Right renal pelvis (tissue), 4 donors: ENCODE measurements around the gene COX8C. TPM values are rescaled to one million over a fixed set of nuclear protein-coding genes. Genes with fewer than 3 reads are reported as not detected.
"Not testable (repeated sequence)": the region's sequence is repeated elsewhere in the genome, so short reads cannot be mapped to it uniquely, and the experiment has no call there.

Experiments
- DNase-seq, 4 donors: peaks; one replicate each; pipeline ENCODE4 v3.0.0-alpha.2; 2013; ENCODE audit warnings: low read depth in 4 of 4, low spot score in 3 of 4, missing footprints in 1 of 4
- polyA plus RNA-seq, 4 donors: library from polyadenylated mRNA; unstranded; fragments of 120-200 nt; gene quantifications; one replicate each; pipeline ENCODE4 v1.2.1, GENCODE V29; 2013; ENCODE audit not compliant: insufficient read length in 4 of 4

COX8C gene
- polyA plus RNA-seq, 4 donors = 0.45 to 0.66 (median 0.47) TPM; not detected in 1

DNA sequence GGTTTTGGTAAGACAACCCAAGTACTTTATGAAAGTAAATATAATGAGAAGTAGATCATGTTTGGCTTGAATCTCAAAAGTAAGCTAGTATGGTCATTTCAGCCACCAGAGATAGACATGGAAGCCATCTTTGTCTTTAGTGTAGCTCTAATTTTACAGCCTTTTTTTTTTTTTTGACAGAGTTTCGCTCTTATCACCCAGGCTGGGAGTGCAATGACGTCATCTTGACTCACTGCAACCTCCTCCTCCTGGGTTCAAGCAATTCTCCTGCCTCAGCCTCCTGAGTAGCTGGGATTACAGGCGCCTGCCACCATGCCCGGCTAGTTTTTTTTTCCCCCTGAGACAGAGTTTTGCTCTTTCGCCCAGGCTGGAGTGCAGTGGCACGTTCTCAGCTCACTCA lies 7.9 kb downstream of the COX8C start:
- DNase-seq = not testable (repeated sequence)

DNA sequence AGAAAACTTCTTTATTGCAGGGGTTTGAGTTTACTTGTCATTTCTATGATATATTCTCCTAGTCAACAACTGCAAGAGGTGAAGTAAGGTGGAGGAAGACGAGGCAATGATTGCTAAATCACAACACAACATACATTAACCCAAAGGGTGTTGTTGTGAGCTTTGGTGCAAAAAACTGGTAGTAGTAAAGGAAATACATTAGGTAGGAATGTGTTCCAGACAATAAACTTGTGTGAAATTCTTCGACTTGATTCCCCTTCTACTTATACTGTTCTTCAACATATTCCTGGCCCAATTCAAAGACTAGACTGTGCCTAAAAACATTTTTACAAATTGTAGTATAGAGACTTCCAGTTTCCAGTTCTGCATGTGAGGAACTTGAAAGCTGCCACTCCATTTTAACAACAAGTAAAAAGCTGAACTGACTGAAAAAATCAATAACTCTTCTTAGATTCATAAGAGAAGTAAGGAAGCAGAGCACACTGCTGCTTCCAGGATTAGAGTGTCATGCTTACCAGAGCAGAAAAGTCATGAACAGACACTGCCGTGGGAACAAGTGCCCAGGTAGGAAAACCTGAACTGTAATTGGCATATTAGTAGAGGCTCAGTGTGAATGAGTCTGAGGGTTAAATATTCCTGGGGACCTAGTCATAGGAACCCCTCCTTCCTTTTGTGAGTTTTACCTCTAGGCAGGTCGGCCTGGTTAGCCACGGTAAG lies 22.2 kb downstream of the COX8C start:
- DNase-seq = peak in 2 of 4 donors; percentile 29 to 38

DNA sequence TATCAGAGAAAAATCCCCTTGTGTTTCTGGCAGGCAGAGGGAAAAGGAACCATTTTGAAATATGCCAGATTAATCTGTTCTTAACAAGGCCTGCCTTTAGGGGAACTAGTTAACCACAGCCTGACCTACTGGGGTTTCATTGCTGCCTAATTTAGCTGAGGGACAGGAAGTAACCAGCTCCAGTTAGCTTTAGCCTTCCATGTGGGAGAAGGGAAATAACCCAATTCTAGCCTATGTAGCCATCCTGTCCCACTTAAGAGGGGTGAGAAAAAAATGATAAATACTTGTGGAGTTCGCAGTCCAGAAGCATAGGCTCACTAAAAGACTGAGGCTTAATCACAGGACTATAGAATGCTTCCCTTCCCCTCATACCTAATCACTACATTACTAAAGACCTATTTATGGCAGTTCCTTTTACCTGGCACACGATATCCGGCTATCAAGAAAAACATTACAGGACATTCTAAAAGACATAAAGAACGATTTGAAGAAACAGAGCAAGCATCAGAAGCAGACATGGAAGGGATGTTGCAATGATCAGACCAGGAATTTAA lies 22.8 kb downstream of the COX8C start:
- DNase-seq = no peak

DNA sequence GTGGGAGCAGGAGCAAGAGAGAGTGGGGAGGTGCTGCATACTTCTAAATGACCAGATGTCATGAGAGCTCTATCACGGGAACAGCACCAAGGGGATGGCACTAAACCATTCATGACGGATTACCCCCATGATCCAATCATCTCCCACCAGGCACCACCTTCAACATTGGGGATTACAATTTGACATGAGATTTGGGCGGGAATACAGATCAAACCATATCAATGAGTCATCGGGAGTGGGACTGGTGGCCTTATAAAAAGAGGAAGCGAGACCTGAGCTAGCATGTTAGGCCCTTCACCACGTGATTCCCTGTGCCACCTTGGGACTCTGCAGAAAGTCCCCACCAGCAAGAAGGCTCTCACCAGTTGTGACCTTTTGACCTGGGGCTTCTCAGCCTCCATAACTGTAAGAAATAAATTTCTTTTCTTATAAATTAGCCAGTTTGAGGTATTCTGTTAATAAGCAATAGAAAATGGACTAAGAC lies 28.7 kb downstream of the COX8C start:
- no peak for DNase-seq

DNA sequence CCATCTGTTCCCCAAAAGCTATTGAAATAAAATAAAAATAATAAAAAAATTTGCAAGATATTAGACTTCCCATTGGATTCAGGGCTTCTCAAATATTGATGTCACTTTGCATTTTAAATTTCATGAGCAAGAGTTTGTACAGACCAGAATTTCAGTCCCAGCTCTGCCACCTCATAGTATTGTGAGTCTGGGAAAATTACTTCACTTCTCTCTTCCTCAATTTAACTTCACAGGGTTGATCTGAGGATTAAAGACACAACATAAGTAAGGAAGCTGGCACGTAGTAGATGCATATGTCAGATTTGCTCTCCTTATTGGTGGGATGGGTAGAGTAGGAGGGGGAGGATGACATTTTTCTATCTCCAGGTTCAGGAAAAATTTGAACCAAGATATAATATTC lies 32.8 kb downstream of the COX8C start:
- DNase-seq = no peak

DNA sequence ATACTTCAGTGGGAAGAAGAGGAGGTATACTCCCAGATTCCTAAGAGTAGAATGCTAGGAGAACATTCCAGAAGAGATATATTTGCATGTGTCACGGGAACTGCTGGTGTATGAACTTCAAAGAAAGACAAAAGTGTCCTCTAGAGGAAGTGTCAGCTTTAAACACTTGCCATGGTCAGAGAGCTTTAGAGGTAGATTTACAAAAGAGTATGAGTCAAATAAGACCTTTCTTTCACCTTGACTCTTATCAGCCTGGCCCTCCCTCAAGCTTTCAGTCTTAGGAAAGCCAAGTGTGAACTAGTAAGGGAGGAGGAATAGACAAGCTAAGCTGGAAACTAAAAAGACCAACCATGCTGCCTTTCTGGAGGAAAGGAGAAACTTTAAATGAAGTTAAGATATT lies 34.7 kb downstream of the COX8C start:
- no peak for DNase-seq

DNA sequence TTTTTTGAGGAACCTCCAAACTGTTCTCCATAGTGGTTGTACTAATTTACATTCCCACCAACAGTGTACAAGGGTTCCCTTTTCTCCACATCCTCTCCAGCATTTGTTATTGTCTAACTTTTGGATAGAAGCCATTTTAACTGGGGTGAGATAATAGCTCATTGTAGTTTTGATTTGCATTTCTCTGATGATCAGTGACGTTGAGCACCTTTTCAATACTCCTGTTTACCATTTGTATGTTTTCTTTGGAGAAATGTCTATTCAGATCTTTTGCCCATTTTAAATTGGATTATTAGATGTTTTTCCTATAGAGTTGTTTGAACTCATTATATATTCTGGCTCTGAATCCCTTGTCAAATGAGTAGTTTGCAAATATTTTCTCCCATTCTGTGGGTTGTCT lies 37.3 kb downstream of the COX8C start:
- DNase-seq = not testable (repeated sequence)

DNA sequence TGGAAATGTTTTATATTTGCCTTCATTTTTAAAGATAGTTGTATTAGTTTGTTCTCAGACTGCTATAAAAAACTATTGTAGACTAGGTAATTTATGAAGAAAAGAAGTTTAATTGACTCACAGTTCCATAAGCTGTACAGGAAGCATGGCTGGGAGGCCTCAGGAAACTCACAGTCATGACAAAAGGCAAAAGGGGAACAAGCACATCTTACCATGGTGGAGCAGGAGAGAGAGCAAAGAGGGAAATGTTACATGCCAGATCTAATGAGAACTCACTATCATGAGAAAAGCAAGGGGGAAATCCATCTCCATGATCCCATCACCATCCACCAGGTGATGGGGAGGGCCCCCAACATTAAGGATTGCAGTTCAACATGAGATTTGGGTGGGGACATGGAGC lies 48.2 kb downstream of the COX8C start:
- no peak for DNase-seq

DNA sequence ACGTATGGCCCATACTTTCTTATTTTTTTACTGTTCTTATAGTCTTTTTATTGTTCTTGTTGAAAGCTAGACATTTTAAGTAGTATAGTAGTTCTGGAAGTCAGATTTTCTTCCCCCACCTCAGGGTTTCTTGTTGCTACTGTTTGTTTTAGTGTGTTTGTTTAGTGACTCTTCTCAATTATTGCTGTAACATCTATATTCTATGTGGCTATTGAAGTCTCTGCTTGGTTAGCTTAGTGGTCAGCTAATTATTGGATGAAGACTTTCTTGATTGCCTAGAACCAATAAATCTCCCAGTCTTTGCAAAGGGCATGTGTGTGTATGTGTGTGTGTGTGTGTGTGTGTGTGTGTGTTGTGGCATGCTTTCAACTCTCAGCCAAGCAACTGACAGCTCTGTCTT lies 49.5 kb downstream of the COX8C start:
- DNase-seq = no peak

Other genes starting within 250 kb of the COX8C start
- gene ITPK1, start 231.3 kb upstream of the COX8C start, polyA plus RNA-seq = 10 to 100 TPM; 30.4 to 34.3 (median 31.7) TPM
- gene MOAP1, start 162.3 kb upstream of the COX8C start, polyA plus RNA-seq = 10 to 100 TPM; 42.6 to 48.2 (median 45.5) TPM
- 10 to 100 TPM; 39.3 to 46.6 (median 40.9) TPM for gene LYSET, start 161.9 kb upstream of the COX8C start, polyA plus RNA-seq
- gene GON7, start 140.1 kb upstream of the COX8C start, polyA plus RNA-seq = 10 to 100 TPM; 20.6 to 23.7 (median 22.7) TPM
- gene UBR7, start 139.9 kb upstream of the COX8C start, polyA plus RNA-seq = 10 to 100 TPM; 35.6 to 39.9 (median 38.9) TPM
- gene BTBD7, start 14.1 kb upstream of the COX8C start, polyA plus RNA-seq = 10 to 100 TPM; 43.3 to 56.3 (median 53.2) TPM
- gene UNC79, start 83.8 kb downstream of the COX8C start, polyA plus RNA-seq = under 1 TPM; 0.84 to 0.99 (median 0.87) TPM